GM19351 (cell line): ENCODE results near the gene TNIK.
"Not testable (repeated sequence)": the region's sequence is repeated elsewhere in the genome, so short reads cannot be mapped to it uniquely, and the experiment has no call there.

Source experiments
- ATAC-seq: cut with Tn5 transposase; IDR thresholded peaks from one replicate; pipeline ENCODE4 v1.9.1; 2021; ENCODE audit warnings: mild to moderate bottlenecking, moderate library complexity; ENCODE audit not compliant: unreplicated experiment

The TNIK gene

DNA sequence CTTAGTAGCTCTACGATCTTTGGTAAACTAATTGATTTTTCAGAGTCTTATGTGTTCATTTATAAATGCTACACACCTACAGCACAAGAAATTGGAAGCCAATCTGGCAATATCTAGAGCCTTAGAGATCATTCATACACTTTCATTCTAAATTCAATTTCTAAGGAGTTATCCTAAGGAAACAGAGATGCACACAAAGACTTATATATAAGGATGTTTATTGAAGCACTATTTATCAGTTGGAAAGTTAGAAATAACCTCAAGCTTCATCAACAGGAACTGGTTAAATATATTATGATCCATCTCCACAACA is 12.7 kb downstream of the TNIK start:
- ATAC-seq: not testable (repeated sequence)

GRCh38 chr3:171446801-171447578 is 13.2 kb downstream of the TNIK start:
- ATAC-seq: no peak

GRCh38 chr3:171446301-171446700 is 13.9 kb downstream of the TNIK start:
- no peak for ATAC-seq

DNA sequence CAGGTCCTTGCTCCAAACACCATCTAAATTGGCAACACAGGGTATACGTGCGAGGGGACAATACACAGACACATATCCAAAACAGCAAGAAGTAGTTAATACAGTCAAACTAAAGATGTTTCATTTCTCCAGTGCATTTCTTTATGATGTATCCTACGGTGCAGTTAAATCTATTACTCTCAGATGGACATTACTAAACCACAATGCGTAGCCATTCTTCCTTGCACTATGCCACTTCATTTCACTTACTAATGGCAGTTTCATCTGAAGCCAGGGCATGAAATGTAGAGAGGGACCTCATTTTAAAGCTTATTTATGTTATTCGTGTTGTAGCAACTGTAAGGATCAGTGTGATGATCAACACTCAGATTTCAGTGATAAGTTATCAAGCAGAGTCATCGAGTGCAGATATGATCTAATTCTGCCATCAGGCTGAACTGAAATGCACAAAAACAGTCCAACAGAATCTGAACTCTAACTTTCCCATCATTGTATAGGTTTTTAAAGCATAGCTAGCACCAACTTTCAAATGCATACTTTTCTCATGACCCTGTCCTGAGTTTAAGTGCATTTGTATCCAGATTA is 14.5 kb downstream of the TNIK start:
- no peak for ATAC-seq

DNA sequence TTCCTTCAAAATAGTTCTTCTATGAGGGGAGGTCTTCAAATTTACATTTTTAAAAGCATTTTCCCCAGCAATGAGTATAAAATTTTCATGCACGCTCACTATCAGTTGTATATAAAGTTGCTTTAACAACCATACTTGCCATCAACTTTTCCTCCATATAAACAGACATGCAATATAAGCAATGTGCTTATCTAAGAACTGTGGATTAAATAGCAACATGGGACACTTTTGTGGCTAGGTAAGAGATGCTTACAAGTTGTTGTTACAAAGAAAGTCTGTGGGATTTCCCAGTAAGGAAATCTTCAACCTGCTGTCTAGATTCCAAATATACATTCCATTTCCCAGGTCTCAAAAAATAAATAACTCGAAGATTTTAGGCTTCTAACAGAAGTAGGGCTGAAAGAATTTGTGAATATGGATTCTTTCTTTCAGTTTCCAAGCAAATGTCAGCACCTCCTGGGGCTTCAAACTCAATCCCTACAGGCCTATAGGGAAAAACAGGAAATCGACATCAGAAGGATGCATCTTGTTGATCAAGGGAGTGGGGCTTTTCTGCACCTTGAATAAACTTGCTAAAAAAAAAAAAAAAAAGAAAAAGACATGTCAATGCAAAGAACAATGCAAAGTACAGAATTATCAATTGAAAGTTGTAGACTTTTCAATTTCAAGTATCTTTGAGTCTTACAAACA is 16.1 kb downstream of the TNIK start:
- ATAC-seq: no peak

DNA sequence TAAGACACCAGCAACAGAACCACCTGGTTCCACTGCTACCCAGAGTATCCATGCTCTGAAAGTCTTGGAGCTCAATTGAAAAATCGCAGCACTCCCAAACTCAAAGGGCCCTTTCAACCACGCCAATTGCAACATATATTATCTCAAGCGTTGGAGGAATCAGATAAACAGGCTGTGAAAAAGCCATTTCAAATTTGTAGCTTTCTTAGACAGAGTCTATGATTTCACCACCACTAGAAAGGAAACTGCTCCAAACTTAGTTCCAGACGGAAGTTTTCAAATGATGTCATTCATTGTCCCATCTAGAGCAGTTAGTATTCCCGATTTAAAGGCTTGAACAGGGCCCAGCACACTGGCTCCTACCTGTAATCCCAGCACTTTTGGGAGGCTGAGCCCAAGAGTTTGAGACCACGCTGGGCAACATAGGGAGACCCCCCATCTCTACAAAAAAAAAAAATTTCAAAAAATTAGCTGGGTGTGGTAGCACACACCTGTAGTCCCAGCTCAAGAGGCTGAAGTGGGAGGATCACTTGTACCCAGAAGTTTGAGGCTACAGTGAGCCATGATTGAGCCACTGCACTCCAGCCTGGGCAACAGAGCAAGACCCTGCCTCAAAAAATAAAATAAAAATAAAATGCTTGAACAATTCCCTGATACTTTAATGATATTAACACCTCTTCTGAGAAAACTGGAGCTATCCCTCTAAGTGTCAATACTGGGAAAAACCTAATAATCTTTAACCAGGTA is 16.8 kb downstream of the TNIK start:
- ATAC-seq: no peak

DNA sequence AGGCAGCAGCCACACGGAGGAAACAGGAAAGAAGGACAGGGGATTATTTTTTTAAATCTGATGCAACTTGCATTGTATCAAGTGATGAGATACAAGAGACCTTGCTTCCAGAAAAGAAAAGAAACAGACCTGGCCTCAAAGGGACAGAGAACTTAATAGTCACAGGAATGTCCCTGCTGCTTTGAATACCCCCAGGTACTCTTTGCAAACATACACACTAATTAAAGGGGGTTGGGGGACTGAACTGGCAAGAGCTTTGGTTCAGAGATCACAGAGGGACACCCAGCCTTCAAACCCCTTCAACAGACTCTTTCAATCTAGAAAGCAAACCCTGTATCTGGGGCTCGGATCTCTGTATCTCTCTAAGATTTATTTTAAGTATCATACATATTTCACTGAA is 18.0 kb downstream of the TNIK start:
- ATAC-seq: no peak

DNA sequence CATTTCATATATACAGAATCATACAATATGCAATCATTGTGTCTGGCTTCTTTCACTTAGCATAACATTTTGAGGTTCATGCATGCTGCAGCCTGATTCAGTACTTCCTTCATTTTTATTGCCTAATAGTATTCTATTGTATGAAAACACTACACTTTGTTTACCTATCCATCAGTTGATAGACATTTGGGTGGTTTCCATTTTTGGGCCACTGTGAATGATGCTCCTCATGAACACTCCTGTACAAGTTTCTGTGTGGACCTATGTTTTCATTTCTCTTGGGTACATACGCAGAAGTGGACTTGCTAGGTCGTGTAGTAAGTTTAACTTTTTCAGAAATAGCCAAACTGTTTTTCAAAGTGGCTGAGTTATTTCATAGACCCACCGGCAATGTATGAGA is 18.8 kb downstream of the TNIK start:
- no peak for ATAC-seq

DNA sequence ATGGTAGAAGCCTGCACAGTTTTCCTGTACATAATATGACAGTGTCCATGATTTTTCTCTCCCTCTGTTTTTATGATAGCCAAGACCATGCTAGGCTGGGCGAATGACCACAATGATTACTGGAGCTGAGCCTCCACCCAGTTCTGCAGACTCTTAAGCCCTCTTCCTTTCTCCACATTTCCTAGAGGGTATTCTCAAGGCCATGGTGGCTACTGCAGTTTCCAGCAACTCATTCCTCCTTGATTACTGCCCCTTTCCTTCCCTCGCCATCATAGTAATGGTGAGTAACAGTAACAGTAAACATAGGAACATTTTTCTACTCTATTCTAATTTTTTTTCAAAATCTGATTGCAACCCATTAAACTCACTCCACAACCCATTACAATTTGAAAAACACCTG is 20.2 kb downstream of the TNIK start:
- ATAC-seq: no peak

DNA sequence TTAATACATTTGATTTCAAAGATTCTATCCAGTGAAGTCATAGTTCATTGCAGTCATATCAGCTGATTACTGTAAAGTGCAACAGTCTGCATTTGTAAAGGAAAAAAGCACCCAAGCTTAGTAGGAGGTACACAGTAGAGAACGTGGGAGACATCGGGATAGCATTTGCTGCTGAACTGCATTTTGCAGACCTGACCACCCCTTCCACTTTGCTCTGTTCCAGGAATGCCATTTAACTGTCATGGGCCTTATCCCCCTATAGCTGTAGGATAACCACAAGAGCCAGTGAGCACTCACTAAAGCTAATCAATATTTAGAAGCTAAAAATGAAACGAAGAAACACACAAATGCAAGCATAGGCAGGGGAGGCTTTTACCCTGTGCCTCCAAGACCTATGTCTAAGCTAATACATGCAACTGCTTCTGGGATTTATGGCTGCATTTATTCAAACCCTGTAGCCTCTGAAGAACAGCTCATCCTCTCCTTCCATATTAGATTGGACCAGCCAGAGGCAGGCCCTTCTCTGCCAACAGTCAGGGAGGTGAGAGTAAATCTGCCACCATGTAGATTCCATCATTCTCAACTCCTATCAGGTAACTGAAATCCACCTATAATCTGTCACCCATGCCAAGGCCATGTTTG is 23.0 kb downstream of the TNIK start:
- ATAC-seq: no peak

DNA sequence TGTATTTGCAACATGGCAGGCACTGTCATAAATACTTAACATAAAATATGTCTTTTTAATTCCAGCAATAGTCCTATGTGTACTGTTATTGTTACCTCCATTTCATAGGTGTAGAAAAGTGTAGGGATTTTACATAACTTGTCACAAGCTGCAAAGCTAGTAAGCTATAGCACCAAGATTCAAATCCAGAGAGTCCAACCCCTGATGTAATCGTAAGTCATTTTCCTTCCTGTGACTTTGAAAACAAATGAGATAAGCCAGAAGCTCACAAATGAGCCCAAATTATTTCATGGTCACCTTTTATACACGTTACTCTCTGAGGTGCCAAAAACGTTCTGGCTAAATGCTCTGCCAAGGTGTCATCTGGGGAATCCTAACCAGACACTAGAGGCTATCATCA is 23.8 kb downstream of the TNIK start:
- ATAC-seq: no peak

DNA sequence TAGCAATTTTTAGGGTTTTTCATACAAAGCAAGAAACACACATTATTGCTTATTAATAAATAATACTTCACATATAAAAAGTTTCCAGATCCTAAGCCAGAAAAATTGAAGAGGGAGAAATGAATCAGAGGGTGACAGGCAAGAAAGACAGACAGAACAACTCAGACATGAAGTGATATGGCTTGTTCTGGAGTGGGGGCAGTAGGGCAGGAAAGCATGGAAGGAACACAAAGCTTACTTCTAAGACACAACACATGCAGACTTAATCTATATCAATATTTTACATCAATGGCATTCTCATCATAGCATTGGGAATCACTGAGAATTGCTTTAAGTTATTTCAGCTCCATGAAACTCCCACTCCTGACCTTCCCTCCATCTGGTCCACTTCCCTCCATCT is 24.4 kb downstream of the TNIK start:
- ATAC-seq: no peak

DNA sequence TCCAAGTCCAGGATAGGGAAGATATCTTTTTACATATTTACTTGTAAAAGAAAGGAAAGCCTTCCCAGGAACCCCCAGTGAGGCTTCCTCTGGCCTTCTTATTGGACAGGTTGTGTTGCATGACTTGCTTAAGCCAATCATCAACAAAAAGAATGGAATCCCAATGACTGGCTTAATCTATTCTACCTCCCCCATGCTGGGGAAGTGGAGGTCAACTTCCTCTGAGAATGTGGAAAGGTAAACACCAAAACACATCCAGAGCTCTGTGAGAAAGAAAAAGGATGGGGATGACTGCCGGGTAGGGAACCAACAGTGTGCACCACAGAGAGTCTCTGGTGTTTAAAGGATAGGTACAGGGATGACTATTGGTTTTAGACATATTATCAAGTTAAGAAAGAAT is 25.1 kb downstream of the TNIK start:
- no peak for ATAC-seq

DNA sequence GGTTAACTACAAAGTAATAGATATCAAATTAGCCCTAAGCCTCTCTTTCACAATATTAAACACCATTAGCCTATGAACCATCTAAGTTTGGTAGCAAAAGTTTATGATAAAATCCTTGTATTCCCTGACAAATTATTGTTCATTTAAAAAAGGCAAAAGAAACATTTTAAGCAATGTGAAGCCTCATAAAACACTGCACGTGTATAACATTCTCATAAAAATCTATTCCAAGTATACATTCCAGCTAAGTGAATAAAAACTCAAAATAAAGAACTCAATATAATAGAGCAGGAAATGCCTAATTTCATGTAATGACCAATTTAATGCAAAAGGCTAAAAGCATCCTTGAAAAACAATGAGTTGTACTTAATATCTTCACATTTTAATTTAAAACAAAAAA is 27.7 kb downstream of the TNIK start:
- ATAC-seq: no peak

- ATAC-seq: no peak
Observed at GRCh38 chr3:171431550-171431949, 28.7 kb downstream of the TNIK start.

- no peak for ATAC-seq
Observed at GRCh38 chr3:171430530-171430929, 29.7 kb downstream of the TNIK start.

DNA sequence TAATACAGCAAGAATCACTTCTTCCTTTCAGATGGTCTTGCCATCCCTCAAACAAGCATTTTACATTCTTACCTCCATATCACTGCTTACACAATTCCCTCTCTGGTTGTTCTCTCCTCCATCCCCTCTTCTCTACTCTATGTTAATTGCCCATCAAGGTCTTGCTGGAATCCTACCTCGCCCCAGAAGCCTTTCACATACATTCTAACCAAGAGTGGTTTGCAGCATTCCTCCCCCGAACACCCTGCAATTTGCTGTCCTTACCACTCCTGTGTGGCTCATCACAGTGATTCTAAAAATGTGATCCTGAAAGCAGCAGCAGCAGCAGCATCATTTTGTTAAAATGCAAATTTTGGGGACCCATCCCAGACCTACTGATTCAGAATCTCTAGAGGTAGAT is 30.6 kb downstream of the TNIK start:
- no peak for ATAC-seq

- ATAC-seq: no peak
Observed at GRCh38 chr3:171428892-171429291, 31.3 kb downstream of the TNIK start.

GRCh38 chr3:171428321-171428787 is 31.9 kb downstream of the TNIK start:
- no peak for ATAC-seq

DNA sequence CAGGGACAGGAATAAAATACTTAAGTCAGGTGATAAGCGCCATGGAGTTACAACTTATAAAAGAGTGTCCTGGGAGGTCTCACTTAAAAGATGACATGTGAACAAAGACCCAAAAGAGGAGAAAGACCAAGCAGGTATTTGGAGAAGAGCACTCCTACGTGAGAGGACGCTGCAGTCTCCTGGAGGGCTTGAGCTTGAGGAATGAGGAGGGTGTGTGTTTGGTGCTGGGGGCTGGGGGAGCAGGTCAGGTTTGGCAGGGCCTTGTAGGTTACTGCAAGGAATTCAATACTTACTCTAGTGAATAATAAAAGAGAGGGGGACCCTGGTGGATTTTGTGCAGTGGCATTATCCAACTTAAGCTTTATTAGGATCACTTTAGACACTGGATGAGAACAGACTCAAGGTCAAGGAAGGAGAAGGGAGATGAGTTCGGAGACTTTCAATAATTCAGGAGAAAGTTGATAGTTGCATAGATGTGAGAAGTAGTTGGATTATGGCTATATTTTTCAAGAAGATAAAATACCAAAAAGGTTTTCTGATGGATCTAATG is 32.4 kb downstream of the TNIK start:
- no peak for ATAC-seq

- not testable (repeated sequence) for ATAC-seq
Observed at GRCh38 chr3:171424063-171424462, 36.1 kb downstream of the TNIK start.
